ENCODE measurements around the gene FBXO9. TPM values are rescaled to one million over a fixed set of nuclear protein-coding genes. Genes with fewer than 3 reads are reported as not detected.

Gene FBXO9
- polyA plus RNA-seq, 1 of the 3 experiments (the other 2 are of a cell fraction) = 61.9 TPM

DNA sequence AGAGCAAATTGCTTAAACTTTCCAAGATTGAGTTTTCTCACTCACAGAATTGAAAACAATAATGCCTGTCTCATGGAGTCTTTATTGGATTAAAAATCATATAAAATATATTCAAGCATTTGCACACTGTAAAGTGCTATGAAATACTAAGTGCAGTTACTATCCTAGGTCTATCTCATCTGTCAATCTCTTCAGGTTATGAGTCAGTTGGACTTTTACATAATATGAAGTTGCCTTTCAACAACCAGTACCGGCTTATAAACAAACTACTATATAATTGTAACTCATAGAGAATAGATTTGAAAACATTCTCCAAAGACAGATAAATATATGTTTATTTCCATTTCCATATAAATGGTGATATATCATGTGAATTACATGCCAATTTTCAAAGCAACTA, 49.7 kb upstream of the FBXO9 start (continued):
- no peak for TF ChIP-seq IRF3 (IDR thresholded peaks at IDR 0.05; ENCODE audit: low read depth, low read length)
- TF ChIP-seq NRF1 (IDR thresholded peaks at IDR 0.05; ENCODE audit: low read depth, low read length) = no peak
- TF ChIP-seq, protein P1, sequence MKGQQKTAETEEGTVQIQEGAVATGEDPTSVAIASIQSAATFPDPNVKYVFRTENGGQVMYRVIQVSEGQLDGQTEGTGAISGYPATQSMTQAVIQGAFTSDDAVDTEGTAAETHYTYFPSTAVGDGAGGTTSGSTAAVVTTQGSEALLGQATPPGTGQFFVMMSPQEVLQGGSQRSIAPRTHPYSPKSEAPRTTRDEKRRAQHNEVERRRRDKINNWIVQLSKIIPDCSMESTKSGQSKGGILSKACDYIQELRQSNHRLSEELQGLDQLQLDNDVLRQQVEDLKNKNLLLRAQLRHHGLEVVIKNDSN (IDR thresholded peaks at IDR 0.05; ENCODE audit: borderline replicate concordance, low read depth) = no peak
- no peak for TF ChIP-seq REST (IDR thresholded peaks at IDR 0.05; ENCODE audit: low read depth, low read length)
- TF ChIP-seq CTCF (IDR thresholded peaks at IDR 0.05) = no peak

GRCh38 chr6:53018446-53018845, 46.8 kb upstream of the FBXO9 start:
- Histone ChIP-seq H3K36me3 (replicated peaks in 1 of 2; ENCODE audit: control insufficient read depth in 1 of 2, insufficient read depth in 2 of 2, low read length in 1 of 2) (peaks cover 46 to 54% of the 10 kb centered on the region in 2 experiments), H2AFZ (ENCODE audit: low read depth) (no peak overlapping the region), H3K9me2 (no peaks in the 10 kb centered on the region), H3K79me2 (ENCODE audit: insufficient read depth) (no peaks in the 10 kb centered on the region), H4K20me1 (ENCODE audit: insufficient read depth) (no peaks in the 10 kb centered on the region), H3K27me3 (ENCODE audit: insufficient read depth) (no peaks in the 10 kb centered on the region), H3K4me3 (ENCODE audit: low read depth in 2 of 2, low read length in 1 of 2) (no peak overlapping the region), H3K27ac (ENCODE audit: low read depth in 2 of 2, low read length in 1 of 2) (no peak overlapping the region), H3K9me3 (no peaks in the 10 kb centered on the region), H3F3A (replicated peaks; ENCODE audit: insufficient read depth) (no peaks in the 10 kb centered on the region), H3K4me1 (ENCODE audit: control insufficient read depth in 1 of 2, insufficient read depth in 2 of 2, low read depth in 1 of 2, low read length in 1 of 2) (no peaks in the 10 kb centered on the region; a peak in 1 of 4 replicates), H3K9ac (no peak overlapping the region), H3K4me2 (no peak overlapping the region)
- CTCF ChIA-PET = interaction anchor here (0.6 to 1.2 kb wide), 2 partner anchors 23 to 1460 kb away, joined by 3 to 4 read pairs; partner anchors contain the start of gene GSTA4
- no peak for DNase-seq
- POLR2A ChIA-PET = no interaction called here
- WGBS (ENCODE audit: low lambda C conversion rate) = 92% methylated on average over 2 of the region's 2 CpGs
- TF ChIP-seq RXRA (IDR thresholded peaks at IDR 0.05; ENCODE audit: borderline replicate concordance, low read depth) (no peak), TCF12 (IDR thresholded peaks at IDR 0.05) (no peak), RAD21 (IDR thresholded peaks at IDR 0.05; ENCODE audit: low read length) (no peak), FOXM1 (IDR thresholded peaks at IDR 0.05; ENCODE audit: low read depth) (no peak), TEAD4 (IDR thresholded peaks at IDR 0.05; ENCODE audit: borderline replicate concordance, insufficient read depth) (no peak), RFX5 (IDR thresholded peaks at IDR 0.05; ENCODE audit: low read length) (no peak), ZBTB33 (IDR thresholded peaks at IDR 0.05; ENCODE audit: borderline replicate concordance, low read depth) (no peak), GABPA (IDR thresholded peaks at IDR 0.05; ENCODE audit: low read depth) (no peak), EP300 (IDR thresholded peaks at IDR 0.05; ENCODE audit: borderline replicate concordance in 1 of 2, low read depth in 1 of 2, low read length in 1 of 2) (no peak), EZH2phosphoT487 (IDR thresholded peaks at IDR 0.05; ENCODE audit: borderline replicate concordance, low read depth) (no peak), REST (IDR thresholded peaks at IDR 0.05; ENCODE audit: low read depth, low read length) (no peak), TAF1 (IDR thresholded peaks at IDR 0.05; ENCODE audit: borderline replicate concordance, low read depth, low read length) (no peak)
- TF ChIP-seq, protein P1 (IDR thresholded peaks at IDR 0.05; ENCODE audit: borderline replicate concordance, low read depth) = no peak

Data from SK-N-SH (cell line).